HEK293T (cell line): ENCODE data around the gene COMMD6.

ENCODE experiments used
- CTCF ChIA-PET: fragments of 350-600 bp; formaldehyde crosslinking; extraction: SDS; loops from one replicate; lab custom pipeline; 2021; ENCODE audit warnings: antibody characterized with exemption, inconsistent platforms; lab: Yijun Ruan, JAX
- POLR2A ChIA-PET: fragments of 350-600 bp; formaldehyde crosslinking; extraction: SDS; loops from one replicate; lab custom pipeline; 2020; ENCODE audit warnings: antibody characterized with exemption, inconsistent platforms; lab: Yijun Ruan, JAX
- DNase-seq: peaks from one replicate; pipeline ENCODE4 v3.0.0; 2012; ENCODE audit warnings: mixed read lengths; ENCODE audit errors: extremely low spot score
- ARNT ChIP-seq: fragments of 450-650 bp; IDR thresholded peaks from 2 replicates; pipeline ENCODE4 v1.6.1; 2017; ENCODE audit warnings: mild to moderate bottlenecking
- BHLHE40 ChIP-seq: fragments of 450-650 bp; IDR thresholded peaks from 2 replicates; pipeline ENCODE4 v1.6.1; 2016; ENCODE audit warnings: mild to moderate bottlenecking, moderate library complexity, borderline replicate concordance
- CTBP1 ChIP-seq: fragments of 450-650 bp; IDR thresholded peaks from 2 replicates; pipeline ENCODE4 v1.6.1; 2016; ENCODE audit warnings: borderline replicate concordance
- ELF4 ChIP-seq: fragments of 450-650 bp; IDR thresholded peaks from 2 replicates; pipeline ENCODE4 v1.6.1; 2017; ENCODE audit warnings: antibody characterized with exemption
- FOXA1 ChIP-seq: fragments of 450-650 bp; IDR thresholded peaks from 2 replicates; pipeline ENCODE4 v1.6.1; 2016; ENCODE audit warnings: mild to moderate bottlenecking
- FOXK2 ChIP-seq: fragments of 450-650 bp; IDR thresholded peaks from 2 replicates; pipeline ENCODE4 v1.6.1; 2016; ENCODE audit warnings: mild to moderate bottlenecking
- FOXM1 ChIP-seq: fragments of 450-650 bp; IDR thresholded peaks from 2 replicates; pipeline ENCODE4 v1.6.1; 2017; ENCODE audit warnings: mild to moderate bottlenecking, borderline replicate concordance
- HDGF ChIP-seq: fragments of 450-650 bp; IDR thresholded peaks from 2 replicates; pipeline ENCODE4 v1.6.1; 2017; ENCODE audit warnings: antibody characterized with exemption, borderline replicate concordance
- L3MBTL2 ChIP-seq: fragments of 450-650 bp; conservative IDR thresholded peaks from 2 replicates; pipeline ENCODE4 v1.6.1; 2016; ENCODE audit warnings: mild to moderate bottlenecking
- LEF1 ChIP-seq: fragments of 450-650 bp; IDR thresholded peaks from 2 replicates; pipeline ENCODE4 v1.6.1; 2017; ENCODE audit warnings: mild to moderate bottlenecking, borderline replicate concordance
- NFRKB ChIP-seq: fragments of 450-650 bp; IDR thresholded peaks from 2 replicates; pipeline ENCODE4 v1.6.1; 2016; ENCODE audit warnings: mild to moderate bottlenecking, moderate library complexity
- PKNOX1 ChIP-seq: fragments of 450-650 bp; IDR thresholded peaks from 2 replicates; pipeline ENCODE4 v1.6.1; 2016
- SP1 ChIP-seq: fragments of 450-650 bp; IDR thresholded peaks from 2 replicates; pipeline ENCODE4 v1.6.1; 2017
- SUZ12 ChIP-seq: fragments of 450-650 bp; IDR thresholded peaks from 2 replicates; pipeline ENCODE4 v1.6.1; 2016; ENCODE audit warnings: mild to moderate bottlenecking
- TARDBP ChIP-seq: fragments of 450-650 bp; IDR thresholded peaks from 2 replicates; pipeline ENCODE4 v1.6.1; 2016
- ZNF384 ChIP-seq: fragments of 450-650 bp; IDR thresholded peaks from 2 replicates; pipeline ENCODE4 v1.6.1; 2016

Gene COMMD6

DNA sequence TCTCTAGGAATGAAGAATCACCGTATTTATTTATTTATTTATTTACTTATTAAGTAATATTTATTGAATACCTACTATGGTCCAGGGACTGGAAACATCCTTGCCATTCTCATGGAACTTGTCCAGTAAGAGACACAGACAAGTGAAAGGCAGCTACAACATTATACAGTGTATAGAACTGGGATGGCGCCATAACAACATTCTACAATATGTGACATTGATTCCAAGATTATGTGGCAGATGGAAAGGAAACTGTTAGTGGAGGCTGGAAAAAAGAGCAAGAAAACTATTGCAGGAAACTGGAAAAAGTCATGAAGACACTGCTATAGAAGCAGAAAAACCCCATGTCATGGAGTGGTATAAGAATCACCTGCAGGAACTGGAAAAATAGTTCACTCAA is 46.3 kb downstream of the COMMD6 start:
- CTCF ChIA-PET = interaction anchor here (1.5 kb wide), 1 partner anchor 9 kb away, joined by 6 read pairs; the partner anchor contains the start of gene TBC1D4
- POLR2A ChIA-PET = interaction anchor here (1.4 to 1.8 kb wide), 2 partner anchors 10 to 47 kb away, joined by 3 to 7 read pairs; partner anchors contain the start of genes COMMD6 and TBC1D4
- DNase-seq = no peak
- TF ChIP-seq ARNT (no peak), TARDBP (no peak), HDGF (no peak), LEF1 (no peak), SP1 (no peak), NFRKB (no peak), CTBP1 (no peak), FOXM1 (no peak), BHLHE40 (no peak), ELF4 (no peak), SUZ12 (no peak), FOXK2 (no peak), ZNF384 (no peak), L3MBTL2 (no peak), PKNOX1 (no peak), FOXA1 (no peak)

DNA sequence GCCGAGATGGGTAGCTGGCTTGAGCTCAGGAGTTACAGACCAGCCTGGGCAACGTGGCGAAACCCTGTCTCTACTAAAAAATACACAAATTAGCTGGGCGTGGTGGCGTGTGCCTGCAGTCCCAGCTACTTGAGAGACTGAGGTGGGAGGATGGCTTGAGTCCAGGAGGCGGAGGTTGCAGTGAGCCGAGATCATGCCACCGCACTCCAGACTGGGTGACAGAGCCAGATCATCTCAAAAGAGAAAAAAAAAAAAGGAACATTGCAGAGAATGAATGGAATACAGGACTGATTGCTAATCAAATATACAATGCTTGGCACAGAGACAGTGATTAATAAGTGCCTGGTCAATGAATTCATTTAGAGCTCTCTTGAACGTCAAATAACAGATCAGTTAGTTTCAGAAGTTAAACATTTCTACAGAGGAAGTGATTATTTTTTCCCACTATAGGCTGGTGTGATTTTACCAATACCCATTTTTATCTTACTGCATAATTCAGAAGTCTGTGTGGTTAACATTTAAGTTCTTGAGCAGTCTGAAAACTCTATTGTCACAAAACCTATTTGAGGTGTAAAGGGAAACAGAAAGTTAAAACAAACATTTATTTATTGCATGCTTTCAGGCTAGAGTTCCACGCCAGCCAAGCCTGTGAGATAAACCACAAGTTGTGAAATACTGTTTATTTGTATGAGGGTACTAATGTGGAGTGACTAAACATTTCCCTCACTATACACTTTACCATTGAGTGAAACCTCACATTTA is 48.0 kb downstream of the COMMD6 start:
- CTCF ChIA-PET = interaction anchor here (0.6 to 0.7 kb wide), 4 partner anchors 91 to 886 kb away, joined by 3 to 5 read pairs (median 4); no protein-coding TSS in a partner anchor
- POLR2A ChIA-PET = interaction anchor here (0.6 kb wide), 1 partner anchor 1840 kb away, joined by 3 read pairs; no protein-coding TSS in a partner anchor
- TF ChIP-seq ARNT = no peak
- 0 out of 2 replicates have a peak, but pooled peaks have one; percentile 29 for TF ChIP-seq PKNOX1
- no peak for DNase-seq

DNA sequence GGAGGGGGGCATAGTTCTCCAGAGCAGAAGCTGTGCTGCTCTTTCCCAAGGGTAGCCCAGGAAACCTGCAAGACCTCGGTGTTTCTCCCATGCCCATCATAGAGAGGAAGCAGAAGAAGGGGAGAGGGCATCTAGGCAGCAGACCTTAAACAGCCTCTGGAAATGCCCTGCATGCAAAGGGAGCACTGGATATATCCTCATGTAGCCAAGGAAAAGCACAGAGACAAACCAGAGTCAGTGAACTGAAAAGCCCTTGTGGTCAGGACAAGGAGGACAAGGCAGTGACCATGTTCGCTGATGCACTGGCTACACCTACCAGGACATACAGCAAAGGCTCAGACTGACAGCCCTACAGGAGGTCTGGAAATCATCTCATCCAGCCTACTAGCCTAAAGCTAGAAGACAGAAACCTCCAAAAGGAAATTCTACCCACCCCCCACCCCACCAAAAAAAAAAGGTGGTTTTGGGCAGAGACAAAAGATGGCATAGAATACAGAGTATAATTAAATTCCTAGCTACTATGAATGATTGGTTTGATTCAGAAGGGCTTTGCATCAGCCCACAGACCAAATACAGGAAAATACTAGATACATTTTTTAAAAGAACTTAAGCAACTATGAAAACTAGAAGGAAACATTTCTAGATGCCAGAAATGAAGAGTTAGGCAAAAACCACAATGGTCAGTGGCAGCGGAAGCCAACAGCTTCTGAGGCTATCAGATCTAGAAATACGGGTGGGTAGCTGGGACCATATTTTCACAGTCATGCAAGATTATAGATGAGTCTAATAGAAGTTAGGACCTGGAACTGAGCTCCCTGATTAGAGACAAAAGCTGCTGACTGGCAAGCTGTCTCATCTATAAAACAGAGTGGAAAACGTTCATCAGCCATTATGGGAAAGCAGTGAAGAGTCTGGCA is 51.2 kb downstream of the COMMD6 start:
- POLR2A ChIA-PET = no interaction called here
- CTCF ChIA-PET = interaction anchor here (0.6 to 1.6 kb wide), 8 partner anchors 9 to 114 kb away, joined by 3 to 9 read pairs (median 3); no protein-coding TSS in a partner anchor
- no peak for DNase-seq

DNA sequence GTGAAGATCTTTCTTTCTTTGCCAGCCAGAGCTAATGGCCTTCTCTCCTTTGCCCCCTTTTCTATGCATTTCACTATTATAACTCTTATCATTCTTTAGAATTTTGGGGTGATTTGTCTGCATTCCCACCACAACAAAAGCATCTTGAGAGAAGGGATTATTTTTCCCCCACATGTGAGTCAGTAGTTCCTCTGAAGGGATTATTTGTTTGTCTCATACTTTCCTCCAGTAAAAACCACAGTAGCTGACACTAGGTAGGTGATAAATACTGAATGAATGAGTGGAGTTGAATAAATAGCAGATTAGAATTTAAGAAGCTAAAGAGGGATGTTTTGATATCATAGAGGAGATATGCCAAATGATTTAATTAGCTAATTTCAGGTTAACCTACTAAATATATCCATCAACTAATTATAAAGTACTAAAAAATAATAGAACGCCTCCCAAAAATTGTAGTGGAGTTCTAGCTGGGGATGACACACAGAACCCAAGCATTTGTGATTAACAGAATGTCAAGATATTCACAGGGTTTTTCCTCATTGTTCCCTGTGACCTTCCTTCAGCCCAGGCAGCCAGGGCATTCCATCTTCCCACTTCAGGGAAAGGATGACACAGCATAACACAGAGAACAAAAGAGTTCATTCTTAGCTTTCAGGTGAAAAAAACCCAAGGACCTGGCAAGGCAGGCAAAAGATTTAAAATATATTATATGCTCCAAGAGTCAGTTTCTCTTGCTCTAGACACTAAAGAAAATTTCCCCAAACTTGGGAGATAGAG is 52.2 kb downstream of the COMMD6 start:
- POLR2A ChIA-PET = no interaction called here
- TF ChIP-seq SP1 = no peak
- TF ChIP-seq SUZ12 = no peak
- TF ChIP-seq CTBP1 = no peak
- no peak for TF ChIP-seq PKNOX1
- no peak for TF ChIP-seq BHLHE40
- no peak for DNase-seq
- CTCF ChIA-PET = interaction anchor here (0.6 to 1.3 kb wide), 5 partner anchors 21 to 113 kb away, joined by 3 to 6 read pairs (median 3); no protein-coding TSS in a partner anchor

More for the DNA sequence above, 51.2 kb downstream of the COMMD6 start:
- TF ChIP-seq HDGF (no peak), ELF4 (no peak), FOXK2 (no peak), LEF1 (no peak), BHLHE40 (no peak), TARDBP (no peak), PKNOX1 (no peak), FOXM1 (no peak)

DNA sequence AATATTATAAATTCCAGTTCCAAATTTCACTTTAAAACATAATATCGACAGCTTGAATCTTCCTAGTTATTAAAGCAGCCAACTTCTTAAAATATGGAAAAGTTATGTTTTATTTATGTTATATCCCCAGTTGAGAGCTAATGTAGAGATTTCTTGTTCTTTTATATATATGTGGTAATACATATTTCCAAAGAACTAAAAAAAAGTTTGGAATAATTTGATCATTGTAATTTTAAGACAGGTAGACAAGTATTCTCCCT is 54.9 kb downstream of the COMMD6 start:
- TF ChIP-seq SUZ12 (no peak), ZNF384 (no peak), ELF4 (no peak), TARDBP (no peak), PKNOX1 (no peak), NFRKB (no peak), FOXM1 (no peak), FOXA1 (no peak), ARNT (no peak), L3MBTL2 (no peak), CTBP1 (no peak), SP1 (no peak), LEF1 (no peak), BHLHE40 (no peak), HDGF (no peak), FOXK2 (no peak)
- DNase-seq = no peak
- ChIA-PET CTCF (interaction anchor here (0.8 to 2.2 kb wide), 18 partner anchors 10 to 187 kb away, joined by 3 to 34 read pairs (median 6); partner anchors contain the start of gene COMMD6), POLR2A (interaction anchor here (0.8 to 2.2 kb wide), 9 partner anchors 14 to 110 kb away, joined by 4 to 15 read pairs (median 6); partner anchors contain the start of gene UCHL3)
